GM12891 (cell line): Measurements from ENCODE around the gene MTHFSD.

Experiments used
- DNase-seq: peaks from one replicate; pipeline ENCODE4 v3.0.0; 2011; ENCODE audit warnings: low spot score; ENCODE audit not compliant: insufficient read length
- FAIRE-seq: peaks from 2 replicates; lab custom pipeline; 2011; peaks lifted over from hg19 to GRCh38; lab: Jason Lieb, UNC
- PAX5 ChIP-seq: IDR thresholded peaks from 2 replicates; pipeline ENCODE4 v1.6.1; 2011; ENCODE audit warnings: low read length, moderate library complexity, mild to moderate bottlenecking; ENCODE audit not compliant: insufficient read depth, severe bottlenecking
- POLR2A ChIP-seq: IDR thresholded peaks from 2 replicates; pipeline ENCODE4 v1.6.1; 2011; ENCODE audit warnings: low read depth, low read length, control low read depth
- POLR2AphosphoS5 ChIP-seq: IDR thresholded peaks from 2 replicates; pipeline ENCODE4 v1.6.1; 2011; ENCODE audit warnings: low read depth, low read length, control low read depth
- POU2F2 ChIP-seq: IDR thresholded peaks from 2 replicates; pipeline ENCODE4 v1.6.1; 2011; ENCODE audit warnings: low read depth, mild to moderate bottlenecking, control low read depth, low read length, moderate library complexity
- SPI1 ChIP-seq: IDR thresholded peaks from 2 replicates; pipeline ENCODE4 v1.6.1; 2011; ENCODE audit warnings: low read depth, low read length, control low read depth
- TAF1 ChIP-seq: IDR thresholded peaks from 2 replicates; pipeline ENCODE4 v1.6.1; 2011; ENCODE audit warnings: low read depth, low read length, control low read depth

Gene MTHFSD

DNA sequence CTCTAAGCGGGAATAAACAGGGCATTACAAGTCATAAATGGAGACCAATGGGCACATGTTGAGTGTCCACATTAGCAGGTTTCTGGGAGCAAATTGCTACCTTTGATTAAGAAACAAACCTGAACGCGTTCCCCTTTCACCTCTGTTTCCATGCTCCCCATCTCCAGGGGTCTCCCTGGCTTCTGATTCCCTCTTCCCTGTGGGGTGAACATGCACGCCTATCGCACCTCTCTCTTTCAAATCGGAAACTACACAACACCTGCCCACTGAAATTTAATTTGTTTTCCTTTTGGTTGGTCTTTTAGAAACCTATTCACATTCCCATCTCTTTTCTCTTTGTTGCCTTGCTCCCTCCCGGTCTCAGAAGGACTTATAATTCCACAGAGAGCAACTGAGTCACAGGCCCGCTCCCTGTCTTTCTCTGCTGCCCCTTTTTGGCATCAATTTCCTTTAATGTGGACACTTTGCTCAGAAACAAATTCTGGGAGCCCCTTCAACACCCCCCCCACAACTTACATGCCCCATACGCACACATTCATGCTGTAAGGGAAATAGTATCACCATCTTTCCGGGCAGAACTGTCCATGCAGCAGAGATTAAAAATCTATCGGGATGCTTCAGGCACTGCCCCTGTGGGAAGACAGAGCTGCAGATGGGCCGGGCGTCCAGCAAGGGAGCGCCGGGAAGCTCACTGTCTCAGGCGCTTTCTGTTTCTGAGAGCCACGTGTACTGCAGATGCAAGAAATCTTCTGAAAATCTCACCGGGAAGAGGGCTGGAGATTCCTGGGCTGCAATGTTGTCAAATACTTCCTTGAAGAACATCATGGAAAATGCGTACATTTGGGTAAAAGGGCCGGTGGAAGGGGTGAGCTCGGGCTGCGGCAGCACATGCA lies 51.9 kb downstream of the MTHFSD start:
- TF ChIP-seq POLR2AphosphoS5 (no peak), TAF1 (no peak)
- DNase-seq, result no peak
- FAIRE-seq, result no peak

DNA sequence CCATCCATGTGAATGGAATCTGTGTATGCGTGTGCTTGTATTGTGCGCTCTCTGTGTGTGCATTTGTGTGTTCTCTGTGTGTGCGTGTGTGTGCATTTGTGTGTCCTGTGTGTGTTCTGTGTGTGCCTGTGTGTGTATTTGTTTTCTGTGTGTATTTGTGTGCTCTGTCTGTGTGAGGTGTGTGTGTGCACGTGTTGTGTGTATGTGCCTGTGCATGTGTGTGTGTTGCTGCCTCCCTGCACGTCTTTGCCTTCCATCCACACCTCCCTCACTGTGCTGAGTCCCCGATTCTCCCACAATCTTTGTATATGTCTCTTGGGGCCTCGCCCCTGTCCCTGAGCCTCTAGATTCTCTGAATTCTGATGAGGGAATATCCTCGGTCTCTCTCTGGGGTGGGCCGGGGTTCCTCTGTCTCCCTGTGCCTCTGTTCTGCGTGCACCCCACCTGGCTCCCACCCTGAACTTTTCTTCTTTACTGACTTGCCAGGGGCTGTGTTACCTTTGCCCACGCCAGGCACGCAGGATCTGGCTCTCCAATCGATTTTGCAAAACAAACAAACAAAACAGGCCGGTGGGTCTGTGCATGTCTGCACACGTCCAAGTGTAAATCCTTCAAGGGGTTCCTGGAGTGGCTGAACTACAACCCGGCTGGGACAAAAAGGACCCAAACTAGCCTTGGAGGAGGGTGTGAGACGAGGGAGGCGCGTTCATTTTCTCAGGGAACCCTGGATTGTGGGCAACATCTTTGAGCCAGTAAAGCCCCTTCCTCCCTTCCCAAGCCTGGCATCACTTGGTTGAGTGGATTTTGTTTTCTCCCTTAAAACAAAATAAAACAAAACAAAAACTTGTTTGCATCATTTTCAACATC lies 52.8 kb downstream of the MTHFSD start:
- no peak for FAIRE-seq
- no peak for DNase-seq
- TF ChIP-seq TAF1, result no peak
- TF ChIP-seq POLR2A, result no peak
- no peak for TF ChIP-seq POU2F2
- TF ChIP-seq POLR2AphosphoS5, result no peak
- no peak for TF ChIP-seq PAX5
- TF ChIP-seq SPI1, result no peak

DNA sequence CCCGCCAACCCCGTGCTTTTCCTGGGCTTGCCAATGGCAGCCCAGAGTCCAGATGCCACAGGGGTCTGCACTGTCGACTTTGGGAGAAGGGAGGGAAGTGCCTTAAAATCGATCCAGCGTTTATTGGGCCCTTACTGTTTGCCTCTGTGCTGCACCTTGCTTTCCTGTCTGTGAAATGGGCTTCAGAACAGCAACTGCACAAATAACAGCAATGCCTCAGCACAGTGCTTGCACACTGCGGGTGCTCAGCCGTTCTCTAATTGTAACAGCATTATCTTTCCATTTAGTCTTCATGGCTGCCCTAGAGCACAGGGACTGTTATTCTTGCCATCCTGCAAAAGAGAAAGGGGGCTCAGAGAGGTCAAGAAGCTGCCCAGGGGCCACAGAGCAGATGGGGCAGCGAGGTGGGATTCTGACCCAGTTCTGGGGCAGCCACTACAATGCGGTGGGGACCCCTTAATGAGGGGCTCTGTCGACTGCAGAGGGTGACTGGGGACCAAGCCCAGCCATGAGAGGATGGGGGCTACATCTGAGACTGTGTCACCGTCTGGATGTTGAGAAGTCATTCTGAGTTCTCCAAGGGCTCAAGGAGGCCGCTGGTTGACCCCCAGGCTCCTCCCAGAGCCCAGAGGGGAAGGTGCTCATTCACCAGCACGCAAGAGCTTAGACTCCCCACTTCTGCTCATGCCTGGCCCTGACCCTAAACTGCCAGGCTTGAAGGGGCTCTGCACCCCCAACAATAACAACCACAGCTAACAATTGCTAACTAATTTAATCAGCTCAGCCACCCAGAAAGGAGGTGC lies 54.1 kb downstream of the MTHFSD start:
- no peak for FAIRE-seq
- DNase-seq, result no peak
- TF ChIP-seq POU2F2 (no peak), TAF1 (no peak), POLR2AphosphoS5 (no peak), SPI1 (no peak), PAX5 (no peak), POLR2A (no peak)

DNA sequence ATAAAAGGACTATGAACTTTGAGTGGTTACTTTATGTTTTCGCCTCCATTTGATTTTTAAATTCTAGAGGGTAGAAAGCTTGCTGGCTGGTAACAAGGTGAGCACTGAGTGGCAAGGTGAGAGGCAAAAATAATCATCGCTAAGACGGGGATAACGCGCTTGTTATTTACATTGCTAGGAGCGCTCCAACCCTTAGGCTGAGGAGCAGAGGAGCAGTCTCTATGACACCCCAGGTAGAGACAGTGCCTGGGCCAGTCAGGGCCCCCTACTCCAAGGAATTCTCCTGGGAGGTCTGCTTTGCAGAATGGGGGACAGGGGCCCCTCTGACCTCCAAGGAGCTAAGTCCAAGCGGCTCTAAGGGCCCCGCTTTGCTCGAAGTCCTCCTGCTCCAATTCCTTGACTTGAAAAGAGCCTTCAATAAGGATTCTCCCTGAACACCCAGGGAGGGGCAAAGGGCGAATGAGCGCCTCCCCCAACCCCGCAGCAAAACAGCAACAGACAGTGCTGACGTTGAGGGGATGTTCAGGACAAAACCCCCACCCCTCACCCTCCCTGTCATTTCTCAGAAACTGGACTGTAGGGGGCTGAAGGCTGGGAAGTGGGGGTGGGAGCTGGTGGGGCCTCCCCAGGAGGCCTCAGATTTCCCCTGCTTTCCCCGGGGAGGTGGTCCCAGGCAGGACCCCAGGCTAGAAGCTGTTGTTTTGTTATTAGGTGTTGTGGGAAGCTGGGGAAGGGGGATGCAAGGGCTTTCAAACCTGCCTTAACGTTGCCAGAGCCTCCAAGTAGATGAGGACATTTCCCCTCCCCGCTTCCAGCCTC lies 54.9 kb downstream of the MTHFSD start:
- DNase-seq (no peak), FAIRE-seq (no peak)
- no peak for TF ChIP-seq POU2F2
- TF ChIP-seq PAX5, result no peak
- TF ChIP-seq POLR2A, result no peak
- no peak for TF ChIP-seq SPI1
- TF ChIP-seq TAF1, result no peak
- no peak for TF ChIP-seq POLR2AphosphoS5

DNA sequence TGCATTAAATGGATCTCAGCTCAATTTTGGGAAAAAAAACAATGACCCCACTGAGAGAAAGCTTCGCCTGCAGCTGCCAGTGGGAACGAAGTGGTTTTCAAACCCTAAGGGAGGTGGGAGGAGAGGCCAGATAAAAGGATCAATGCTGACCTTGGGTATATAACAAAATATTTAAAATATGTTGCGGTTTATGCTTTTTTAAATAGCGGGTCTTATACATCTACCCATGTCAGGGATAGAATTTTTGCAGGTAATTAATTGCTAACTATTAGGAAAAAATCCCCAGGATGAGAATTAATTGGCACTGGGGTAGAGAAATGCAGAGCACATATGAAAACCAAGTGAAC lies 55.6 kb downstream of the MTHFSD start:
- no peak for FAIRE-seq
- no peak for DNase-seq
- TF ChIP-seq POLR2A, result no peak
- TF ChIP-seq SPI1, result no peak
- no peak for TF ChIP-seq TAF1

DNA sequence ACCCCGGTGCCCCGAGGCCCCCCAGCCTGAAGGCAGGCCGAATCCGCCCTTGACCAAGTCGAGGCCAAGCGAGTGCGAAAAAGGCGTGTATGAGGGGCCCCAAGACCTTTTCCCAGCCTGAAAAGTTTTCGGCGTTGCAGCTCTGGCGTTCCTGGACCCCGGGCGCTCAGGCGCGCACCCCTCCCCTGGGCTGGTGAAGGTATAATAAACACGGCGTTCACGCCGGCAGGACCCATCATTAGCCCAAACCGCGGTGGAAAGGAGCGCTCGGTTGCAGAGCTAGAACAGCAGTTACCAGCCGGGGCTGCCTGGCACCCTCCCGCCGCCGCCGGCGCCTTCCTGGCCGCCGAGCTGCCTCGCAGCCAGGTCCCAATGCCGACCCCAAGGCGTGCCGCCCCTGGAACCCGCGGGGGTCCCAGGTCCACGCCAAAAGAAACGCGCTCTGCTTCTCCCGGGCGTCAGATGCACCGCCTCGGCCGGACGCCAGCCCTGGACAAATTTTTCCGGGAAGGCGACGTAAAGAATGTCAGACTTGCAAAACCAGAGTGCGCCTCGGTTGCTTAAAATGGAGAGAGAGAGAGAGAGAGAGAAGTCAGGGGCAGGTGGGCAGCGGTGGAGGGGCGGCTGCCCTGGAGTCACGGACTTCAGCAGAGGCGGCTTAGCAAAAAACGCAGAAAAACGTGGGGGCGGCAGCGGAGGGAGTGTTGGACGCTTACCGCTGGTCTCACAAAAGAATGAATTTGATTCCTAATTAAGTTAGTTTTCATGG lies 56.2 kb downstream of the MTHFSD start:
- DNase-seq (no peak), FAIRE-seq (no peak)
- no peak for TF ChIP-seq TAF1
- TF ChIP-seq POLR2AphosphoS5, result no peak
- TF ChIP-seq POU2F2, result no peak
- no peak for TF ChIP-seq POLR2A
- TF ChIP-seq PAX5, result no peak
- TF ChIP-seq SPI1, result no peak

GRCh38 chr16:86498155-86498670 lies 56.8 kb downstream of the MTHFSD start:
- FAIRE-seq (no peak), DNase-seq (no peak)
- no peak for TF ChIP-seq SPI1
- TF ChIP-seq POLR2AphosphoS5, result no peak
- TF ChIP-seq PAX5, result no peak
- no peak for TF ChIP-seq POLR2A
- no peak for TF ChIP-seq TAF1
- TF ChIP-seq POU2F2, result no peak

GRCh38 chr16:86497551-86498021 lies 57.4 kb downstream of the MTHFSD start:
- DNase-seq (no peak), FAIRE-seq (no peak)
- TF ChIP-seq SPI1, result no peak
- TF ChIP-seq POU2F2, result no peak
- TF ChIP-seq PAX5, result no peak
- TF ChIP-seq POLR2AphosphoS5, result no peak
- TF ChIP-seq POLR2A, result no peak
- no peak for TF ChIP-seq TAF1
